DMS53 (cell line): ENCODE results near the gene MAGI1.

Experiments
- DNase-seq: peaks from one replicate; lab custom pipeline; 2025; lab: John Stamatoyannopoulos, UW

MAGI1 gene

GRCh38 chr3:65972765-65973164 lies 66.0 kb downstream of the MAGI1 start:
- DNase-seq: no peak

- DNase-seq: no peak
Observed at GRCh38 chr3:65971293-65972252, 67.1 kb downstream of the MAGI1 start.

- no peak for DNase-seq
Observed at GRCh38 chr3:65968996-65969395, 69.7 kb downstream of the MAGI1 start.

GRCh38 chr3:65967451-65967850 lies 71.3 kb downstream of the MAGI1 start:
- DNase-seq: no peak

GRCh38 chr3:65964838-65965237 lies 73.9 kb downstream of the MAGI1 start:
- no peak for DNase-seq

- peak; percentile 63 for DNase-seq
Observed at GRCh38 chr3:65963787-65964677, 74.7 kb downstream of the MAGI1 start.

- no peak for DNase-seq
Observed at GRCh38 chr3:65961733-65962132, 77.0 kb downstream of the MAGI1 start.

GRCh38 chr3:65961128-65961527 lies 77.6 kb downstream of the MAGI1 start:
- DNase-seq: no peak

- DNase-seq: no peak
Observed at GRCh38 chr3:65960087-65960486, 78.6 kb downstream of the MAGI1 start.

- DNase-seq: no peak
Observed at GRCh38 chr3:65958216-65958615, 80.5 kb downstream of the MAGI1 start.

- DNase-seq: peak; percentile 48
Observed at GRCh38 chr3:65955792-65956477, 82.8 kb downstream of the MAGI1 start.

GRCh38 chr3:65953881-65954733 lies 84.6 kb downstream of the MAGI1 start:
- DNase-seq: peak; percentile 71

GRCh38 chr3:65953301-65953812 lies 85.4 kb downstream of the MAGI1 start:
- DNase-seq: peak; percentile 94

- no peak for DNase-seq
Observed at GRCh38 chr3:65952842-65953241, 85.9 kb downstream of the MAGI1 start.

GRCh38 chr3:65951836-65952505 lies 86.7 kb downstream of the MAGI1 start:
- DNase-seq: peak; percentile 26

GRCh38 chr3:65950340-65951326 lies 88.1 kb downstream of the MAGI1 start:
- no peak for DNase-seq

- DNase-seq: no peak
Observed at GRCh38 chr3:65948841-65949573, 89.7 kb downstream of the MAGI1 start.

GRCh38 chr3:65946438-65946837 lies 92.3 kb downstream of the MAGI1 start:
- no peak for DNase-seq
